NCI-H2227 treated with DMSO at 0.1 percent for 48 hours (cell line): ENCODE results near the gene GAP43.

ENCODE experiments used
- DNase-seq: peaks from one replicate; lab custom pipeline; 2025; lab: John Stamatoyannopoulos, UW

GAP43 gene

DNA sequence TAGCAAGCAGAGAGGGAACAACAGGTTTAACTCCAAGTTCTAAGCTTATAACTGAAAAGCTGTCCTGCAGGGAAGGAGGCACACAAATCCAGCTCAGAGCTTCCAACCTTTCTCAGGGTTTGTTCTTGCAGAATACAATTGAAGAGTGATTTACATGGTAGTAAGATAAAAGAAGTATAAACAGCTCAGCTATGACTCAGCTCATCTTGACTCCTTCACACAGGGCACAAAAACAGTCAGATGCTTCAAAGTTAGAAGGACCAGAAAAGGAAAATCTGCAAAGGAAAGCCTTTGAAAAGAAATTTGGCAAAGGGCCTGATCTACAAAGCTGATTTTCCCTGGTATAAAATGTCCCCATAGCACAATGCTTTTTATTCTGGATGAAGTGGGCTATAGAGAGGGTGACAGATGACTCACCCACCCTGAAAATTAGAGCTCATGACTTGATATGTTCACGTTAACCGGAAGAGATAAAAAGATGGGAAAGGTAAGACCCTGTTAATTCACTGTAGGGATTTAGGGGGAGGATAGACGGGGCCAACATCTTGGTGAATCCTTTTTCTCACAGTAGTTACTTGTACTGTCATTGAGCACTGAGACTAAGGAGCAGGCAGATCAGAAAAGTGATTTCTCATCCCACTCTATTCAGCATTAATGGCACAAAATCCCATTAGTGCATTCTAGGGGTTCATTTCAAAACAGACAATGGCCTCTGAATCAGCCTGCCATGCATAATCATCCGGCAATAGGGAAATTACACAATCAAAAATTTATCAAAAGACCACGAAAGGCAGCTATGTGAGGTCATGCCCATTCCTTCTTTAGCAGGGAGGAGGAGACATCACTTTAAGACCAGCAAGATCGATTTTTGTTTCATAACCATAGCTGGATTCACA lies 143.5 kb downstream of the GAP43 start:
- DNase-seq, result no peak

- DNase-seq, result no peak
Observed at GRCh38 chr3:115768661-115769060, 145.4 kb downstream of the GAP43 start.
